ENCODE data around the gene MARCHF3.

GRCh38 chr5:126866851-126867636 lies 163.3 kb downstream of the MARCHF3 start:
- TF ChIP-seq, protein P1, sequence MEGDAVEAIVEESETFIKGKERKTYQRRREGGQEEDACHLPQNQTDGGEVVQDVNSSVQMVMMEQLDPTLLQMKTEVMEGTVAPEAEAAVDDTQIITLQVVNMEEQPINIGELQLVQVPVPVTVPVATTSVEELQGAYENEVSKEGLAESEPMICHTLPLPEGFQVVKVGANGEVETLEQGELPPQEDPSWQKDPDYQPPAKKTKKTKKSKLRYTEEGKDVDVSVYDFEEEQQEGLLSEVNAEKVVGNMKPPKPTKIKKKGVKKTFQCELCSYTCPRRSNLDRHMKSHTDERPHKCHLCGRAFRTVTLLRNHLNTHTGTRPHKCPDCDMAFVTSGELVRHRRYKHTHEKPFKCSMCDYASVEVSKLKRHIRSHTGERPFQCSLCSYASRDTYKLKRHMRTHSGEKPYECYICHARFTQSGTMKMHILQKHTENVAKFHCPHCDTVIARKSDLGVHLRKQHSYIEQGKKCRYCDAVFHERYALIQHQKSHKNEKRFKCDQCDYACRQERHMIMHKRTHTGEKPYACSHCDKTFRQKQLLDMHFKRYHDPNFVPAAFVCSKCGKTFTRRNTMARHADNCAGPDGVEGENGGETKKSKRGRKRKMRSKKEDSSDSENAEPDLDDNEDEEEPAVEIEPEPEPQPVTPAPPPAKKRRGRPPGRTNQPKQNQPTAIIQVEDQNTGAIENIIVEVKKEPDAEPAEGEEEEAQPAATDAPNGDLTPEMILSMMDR (IDR thresholded peaks at IDR 0.05), result no peak
- TF ChIP-seq POLR2A (IDR thresholded peaks at IDR 0.05), result no peak
